GM20431 (cell line): Measurements from ENCODE around the gene AFAP1L2.

Source experiments
- in situ Hi-C: fragments of 300-500 bp; cut with MseI, MboI; formaldehyde crosslinking; loops from one replicate; pipeline ENCODE4 v1.15.0; 2020; ENCODE audit warnings: low sequenced_read_pairs; ENCODE audit not compliant: unreplicated experiment

The AFAP1L2 gene

DNA sequence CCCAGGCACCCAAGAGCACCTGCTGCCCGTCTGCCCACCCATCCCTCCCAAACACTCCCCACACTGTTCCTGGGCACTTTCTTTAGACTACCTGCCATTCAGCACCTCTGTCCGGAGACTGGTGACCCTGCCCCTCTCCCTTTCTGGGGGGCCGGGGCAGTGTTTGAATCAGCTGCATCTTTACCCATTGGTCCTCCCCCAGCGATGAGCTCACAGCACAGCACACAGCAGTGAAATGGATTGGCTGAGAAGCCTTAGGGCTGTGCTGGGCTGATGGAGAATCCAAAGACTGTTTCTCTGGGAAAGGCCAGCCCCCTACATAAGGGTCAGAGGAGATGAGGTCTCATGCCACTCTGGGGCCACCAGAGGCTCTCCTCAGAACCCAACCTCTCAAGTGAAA is 125.0 kb downstream of the AFAP1L2 start:
- in situ Hi-C loops, result no loop called here

DNA sequence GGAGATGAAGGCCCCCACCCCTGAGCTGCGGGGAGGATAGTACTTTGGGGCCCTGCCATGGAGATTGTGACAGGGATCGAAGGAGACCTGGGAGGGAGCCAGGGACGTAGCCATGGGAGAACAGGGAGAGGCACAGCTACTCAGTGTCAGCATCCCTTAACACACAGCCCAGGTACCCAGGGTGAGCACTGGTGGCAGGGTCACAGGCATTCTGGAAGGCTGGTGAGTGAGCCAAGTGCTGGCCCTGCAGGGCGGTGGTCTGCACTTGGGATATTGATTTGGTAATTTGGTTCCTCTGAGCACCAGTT is 125.5 kb downstream of the AFAP1L2 start:
- in situ Hi-C loops, result no loop called here

DNA sequence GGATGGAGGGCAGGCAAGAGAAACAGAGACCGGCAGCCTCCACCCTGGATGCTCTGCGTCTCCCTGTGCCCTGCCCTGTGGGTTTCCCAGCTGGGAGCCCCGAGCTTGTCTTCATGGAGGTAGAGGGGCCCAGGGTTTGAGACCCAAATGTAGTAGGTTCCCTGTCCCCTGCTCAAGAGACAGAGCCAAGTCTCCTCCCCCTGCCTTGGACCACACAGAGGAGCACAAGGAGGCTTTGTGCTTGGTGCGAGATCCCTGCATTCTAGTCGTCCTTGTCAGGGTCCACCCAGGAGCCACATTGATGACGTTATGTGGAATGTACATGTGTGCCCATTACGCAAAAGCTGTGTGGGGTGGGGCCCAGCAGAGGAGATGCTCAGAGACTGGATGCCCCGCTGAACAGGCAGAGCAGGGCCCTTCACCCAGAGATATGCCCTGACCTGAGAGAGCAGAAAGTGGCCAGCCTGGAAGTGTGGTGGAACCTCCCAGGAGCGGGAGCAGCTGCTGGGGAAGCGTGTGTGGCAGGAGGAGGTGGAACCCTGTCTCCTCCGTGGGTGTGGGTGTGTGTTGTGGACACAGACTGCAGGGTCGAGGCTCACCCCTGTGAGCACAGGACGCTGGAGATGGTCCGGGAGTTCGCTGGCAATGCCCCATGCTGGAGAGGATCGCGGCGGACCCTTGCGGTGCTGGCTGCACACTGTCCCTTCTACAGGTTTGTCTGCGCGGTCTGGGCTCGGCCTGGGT is 126.0 kb downstream of the AFAP1L2 start:
- in situ Hi-C loops, result no loop called here

DNA sequence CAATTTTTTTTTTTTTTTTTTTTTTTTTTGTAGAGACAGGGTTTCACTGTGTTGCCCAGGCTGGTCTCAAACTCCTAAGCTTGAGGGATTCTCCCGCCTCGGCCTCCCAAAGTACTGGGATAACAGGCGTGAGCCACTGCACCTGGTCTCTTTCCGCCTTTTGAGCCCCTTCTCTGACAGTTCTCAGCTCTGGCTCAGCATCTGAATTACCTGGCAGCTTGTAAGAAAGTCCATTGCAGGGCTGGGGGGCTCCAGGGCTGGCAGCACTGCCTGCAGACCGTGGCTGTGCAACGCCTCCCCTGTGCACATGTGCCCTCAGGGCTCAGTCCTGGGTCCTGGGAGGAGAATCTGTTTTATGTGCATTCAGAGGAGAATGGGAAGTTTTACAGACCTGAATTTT is 127.6 kb downstream of the AFAP1L2 start:
- in situ Hi-C loops, result no loop called here

DNA sequence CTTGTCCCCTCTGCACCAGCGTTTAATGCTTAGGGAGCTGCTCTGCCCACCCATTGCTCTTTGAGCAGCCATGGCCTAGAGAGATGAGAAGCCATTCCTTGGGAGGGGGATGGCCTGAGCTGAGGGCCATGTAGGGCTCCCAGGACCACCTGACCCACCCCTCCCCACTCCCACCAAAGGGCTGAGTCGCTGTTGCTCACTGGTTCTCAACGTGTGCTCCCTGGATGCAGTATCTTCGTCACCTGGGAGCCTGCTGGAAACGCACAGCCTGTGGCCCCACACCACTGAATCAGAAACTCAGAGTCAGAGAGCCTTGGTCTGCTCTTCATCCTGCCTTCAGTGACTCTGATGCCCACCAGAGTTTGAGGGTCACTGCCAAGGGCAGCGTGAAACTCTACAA is 128.2 kb downstream of the AFAP1L2 start:
- in situ Hi-C loops, result no loop called here

DNA sequence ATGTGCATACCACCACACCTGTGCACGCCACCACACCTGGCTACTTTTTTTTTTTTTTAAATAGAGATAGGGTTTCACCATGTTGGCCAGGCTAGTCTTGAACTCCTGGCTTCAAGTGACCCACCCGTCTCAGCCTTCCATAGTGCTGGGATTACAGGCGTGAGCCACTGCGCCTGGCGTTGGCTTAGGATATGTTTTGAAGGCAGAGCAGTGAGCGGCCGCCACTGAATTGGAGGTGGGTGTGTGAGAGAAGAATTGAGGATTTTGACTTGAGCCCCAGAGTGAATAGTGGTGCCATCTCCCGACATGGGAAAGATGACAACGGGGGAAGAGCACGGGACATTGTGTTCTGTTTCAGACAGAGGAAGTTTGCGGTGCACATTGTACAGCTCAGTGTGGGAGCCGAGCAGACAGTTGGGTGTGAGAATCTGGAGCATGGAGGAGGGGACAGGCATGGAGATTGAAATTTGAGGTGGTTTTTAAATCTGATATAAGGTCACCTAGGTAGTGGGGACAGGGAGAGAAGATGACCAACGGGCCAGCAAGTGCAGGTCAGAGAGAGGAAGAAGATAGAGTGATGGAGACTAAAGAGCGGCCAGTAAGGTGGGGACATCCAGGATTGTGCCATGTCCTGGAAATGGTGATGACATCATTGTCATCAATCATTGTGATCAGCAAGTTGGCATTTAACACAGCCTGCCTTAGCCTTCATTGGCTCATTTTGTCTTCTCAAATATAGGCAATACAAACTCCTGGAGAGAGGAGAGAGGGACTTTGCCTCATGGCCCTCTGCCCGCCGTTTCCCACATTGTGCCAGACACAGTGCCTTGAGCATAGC is 129.5 kb downstream of the AFAP1L2 start:
- in situ Hi-C loops, result no loop called here

DNA sequence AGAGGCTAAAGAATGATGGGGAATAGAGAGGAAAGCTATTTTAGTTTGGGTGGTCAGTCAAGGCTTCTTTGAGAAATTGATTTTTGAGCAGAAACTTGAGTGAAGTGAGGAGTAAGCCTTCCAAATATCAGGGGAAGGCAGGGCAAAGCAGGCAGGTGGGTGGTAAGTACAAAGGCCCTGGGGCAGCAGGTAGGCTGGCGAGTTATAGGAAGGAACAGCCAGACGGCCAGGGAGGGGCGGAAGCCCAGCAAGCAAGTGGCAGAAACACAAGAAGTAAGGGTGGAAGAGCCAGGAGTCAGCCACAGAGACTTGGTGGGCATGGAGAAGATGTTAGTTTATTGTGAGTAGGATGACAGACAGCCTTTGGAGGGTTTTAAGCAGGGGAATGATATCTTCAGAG is 130.4 kb downstream of the AFAP1L2 start:
- in situ Hi-C loops, result no loop called here

DNA sequence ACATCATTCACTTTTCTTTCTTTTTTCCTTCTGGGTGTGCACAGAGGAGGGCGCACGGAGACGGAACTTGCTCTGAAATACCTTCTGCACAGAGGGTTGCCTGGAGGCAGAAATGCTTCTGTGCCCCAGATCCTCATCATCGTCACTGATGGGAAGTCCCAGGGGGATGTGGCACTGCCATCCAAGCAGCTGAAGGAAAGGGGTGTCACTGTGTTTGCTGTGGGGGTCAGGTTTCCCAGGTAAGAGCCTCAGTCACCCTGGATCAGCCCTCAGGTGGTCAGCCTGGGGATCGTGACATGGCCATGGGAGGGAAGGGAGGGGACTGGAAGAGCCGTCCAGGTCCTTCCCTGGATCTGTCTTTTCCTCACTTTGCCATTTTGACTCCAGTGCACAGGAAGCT is 131.6 kb downstream of the AFAP1L2 start:
- in situ Hi-C loops, result no loop called here

DNA sequence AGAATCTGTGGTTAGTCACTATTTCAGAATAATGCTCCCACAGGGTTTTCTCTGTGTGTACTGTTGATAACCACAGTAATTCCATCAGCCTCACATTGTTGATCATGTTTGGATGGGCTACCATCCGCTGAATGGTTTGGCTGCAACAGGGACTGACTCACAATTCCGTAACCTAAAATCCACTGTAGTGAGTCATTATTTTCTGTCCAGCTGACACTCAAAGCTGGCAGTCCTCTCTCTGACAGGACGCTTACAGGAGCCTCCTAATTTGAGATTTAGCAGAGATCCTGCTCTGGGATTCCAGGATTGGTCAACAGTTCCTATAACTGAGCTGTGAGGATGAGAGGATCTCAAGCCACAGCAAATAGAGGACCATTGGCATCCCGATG is 132.5 kb downstream of the AFAP1L2 start:
- in situ Hi-C loops, result no loop called here

DNA sequence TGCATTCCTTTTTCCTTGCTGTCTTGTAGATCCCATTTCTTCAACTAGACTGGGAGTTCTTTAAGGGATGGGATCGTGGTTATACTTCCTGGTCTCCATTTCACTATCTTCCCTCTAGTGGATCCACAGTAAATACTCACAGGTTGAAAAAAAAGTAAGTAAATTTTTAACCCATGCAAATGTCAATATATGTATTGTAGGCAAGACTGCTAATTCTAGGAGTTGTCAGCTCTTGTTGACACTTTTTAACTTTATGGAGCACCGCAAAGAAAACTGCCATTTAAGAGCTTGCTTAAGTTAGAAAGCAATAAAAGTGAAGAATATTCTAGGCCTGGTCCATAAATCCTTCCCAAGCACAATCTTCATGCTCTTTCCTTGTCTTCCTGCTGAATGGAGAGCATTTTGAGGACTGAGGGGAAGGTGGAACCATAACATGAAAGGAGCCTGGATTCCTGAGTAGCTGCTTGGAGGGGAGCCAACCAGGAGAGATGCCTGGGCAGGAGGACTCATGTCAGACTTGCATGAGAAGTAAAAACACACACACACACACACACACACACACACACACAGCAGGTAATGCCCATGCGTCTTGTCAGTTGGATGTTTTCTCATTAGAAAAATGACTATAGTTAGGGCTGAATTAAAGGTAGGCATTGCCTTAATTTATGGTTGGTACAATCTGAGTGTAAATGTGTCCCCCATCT is 133.1 kb downstream of the AFAP1L2 start:
- in situ Hi-C loops, result no loop called here

DNA sequence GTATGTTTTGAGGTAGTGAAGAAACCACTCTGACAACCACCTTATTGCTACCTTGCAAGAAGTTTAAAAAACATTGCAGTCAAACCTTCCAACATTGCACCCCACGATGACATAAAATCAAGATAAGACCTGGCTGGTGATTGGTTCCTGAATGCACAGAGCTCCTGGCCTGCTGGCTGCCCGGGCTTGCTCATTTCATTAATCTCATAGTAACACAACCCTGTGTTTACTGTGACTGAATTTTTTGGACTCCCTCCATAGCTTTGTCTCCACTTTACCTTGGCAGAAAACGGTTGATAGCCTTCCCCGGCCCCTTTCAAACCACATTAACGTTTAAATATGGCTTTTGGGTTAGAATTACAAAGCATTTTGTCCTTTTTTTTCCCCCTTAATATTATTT is 137.8 kb downstream of the AFAP1L2 start:
- in situ Hi-C loops, result no loop called here

DNA sequence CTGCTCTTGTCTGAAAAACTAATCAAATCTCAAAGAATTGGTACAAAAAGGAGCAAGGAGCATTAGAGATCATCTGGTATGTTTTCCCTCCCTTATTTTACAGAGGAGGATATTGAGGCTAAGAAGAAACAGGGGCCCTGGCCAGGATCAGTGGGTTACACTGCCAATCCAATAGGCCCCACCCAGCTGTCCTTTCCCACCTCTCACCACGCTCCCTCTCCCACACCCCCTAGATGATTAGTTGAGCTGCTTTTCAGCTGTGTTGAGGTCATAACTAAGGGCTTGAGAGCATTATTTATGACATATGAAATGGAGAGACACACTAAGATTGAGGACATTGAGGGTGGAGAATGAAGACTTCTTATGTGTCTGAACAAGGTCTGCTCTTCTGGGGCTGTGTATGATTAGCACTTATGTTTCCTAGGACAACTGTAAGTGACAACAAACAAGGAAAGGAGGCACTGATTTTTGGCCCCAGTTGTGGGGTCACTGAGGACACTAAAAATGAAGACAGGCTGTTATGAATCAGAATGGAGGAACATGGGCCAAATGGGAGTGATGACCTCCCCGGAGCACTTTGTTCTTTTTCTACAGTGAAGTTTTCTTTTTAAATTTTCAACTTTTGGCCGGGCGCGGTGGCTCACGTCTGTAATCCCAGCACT is 138.8 kb downstream of the AFAP1L2 start:
- in situ Hi-C loops, result no loop called here

DNA sequence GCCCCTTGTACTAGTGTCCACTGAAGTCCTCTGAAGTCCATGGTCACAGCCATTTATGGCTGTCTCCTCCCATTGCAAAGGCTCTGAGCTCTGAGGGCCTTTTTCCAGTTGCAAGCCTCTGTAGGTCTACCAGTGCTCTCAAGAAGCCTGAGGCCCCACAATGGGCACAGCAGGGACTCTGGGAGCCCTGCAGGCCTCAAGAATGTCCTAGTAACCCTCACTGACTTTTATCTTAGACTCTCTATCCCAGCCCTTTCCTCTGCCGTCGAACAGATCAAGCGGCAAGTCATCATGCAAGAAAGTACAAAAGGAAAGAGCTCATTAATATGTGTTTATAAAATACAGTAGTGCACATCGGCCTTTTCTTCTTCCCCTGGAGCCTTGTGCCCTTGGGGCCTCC is 141.8 kb downstream of the AFAP1L2 start:
- in situ Hi-C loops, result no loop called here

DNA sequence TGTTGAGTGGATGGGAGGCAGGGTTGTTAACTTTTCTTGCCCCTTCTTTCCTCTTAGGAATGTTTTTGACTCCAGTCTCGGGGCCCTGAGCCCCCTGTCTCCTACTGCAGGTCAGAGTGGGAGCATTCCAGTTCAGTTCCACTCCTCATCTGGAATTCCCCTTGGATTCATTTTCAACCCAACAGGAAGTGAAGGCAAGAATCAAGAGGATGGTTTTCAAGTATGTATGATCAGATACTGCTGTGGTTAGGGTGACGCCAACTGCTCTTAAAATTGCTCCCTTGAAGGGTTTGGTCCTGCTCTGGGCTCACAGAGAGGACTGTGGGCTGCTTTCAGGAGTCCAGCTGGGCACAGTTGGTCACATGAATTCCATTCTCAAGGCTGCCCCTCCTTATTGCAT is 143.2 kb downstream of the AFAP1L2 start:
- in situ Hi-C loops, result no loop called here

DNA sequence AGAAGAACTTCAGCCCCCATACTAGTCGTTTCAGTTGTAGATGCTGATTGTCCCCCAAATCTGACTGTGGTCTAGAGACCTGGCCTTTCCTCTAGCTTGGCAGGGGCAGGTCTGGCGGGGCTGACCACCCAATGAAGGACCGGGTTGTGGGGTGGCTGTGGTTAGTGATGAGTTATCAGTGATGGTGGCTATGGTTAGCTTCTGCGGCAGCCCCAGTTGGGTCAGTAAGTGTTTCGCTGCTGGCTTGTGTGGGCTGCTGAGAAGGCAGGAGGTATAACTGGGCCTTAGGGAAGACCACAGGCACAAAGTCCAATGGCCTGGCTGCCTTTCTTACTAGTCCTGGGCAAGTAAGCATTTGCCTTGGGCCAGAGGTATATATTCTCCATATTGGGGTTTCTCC is 143.9 kb downstream of the AFAP1L2 start:
- in situ Hi-C loops, result no loop called here

DNA sequence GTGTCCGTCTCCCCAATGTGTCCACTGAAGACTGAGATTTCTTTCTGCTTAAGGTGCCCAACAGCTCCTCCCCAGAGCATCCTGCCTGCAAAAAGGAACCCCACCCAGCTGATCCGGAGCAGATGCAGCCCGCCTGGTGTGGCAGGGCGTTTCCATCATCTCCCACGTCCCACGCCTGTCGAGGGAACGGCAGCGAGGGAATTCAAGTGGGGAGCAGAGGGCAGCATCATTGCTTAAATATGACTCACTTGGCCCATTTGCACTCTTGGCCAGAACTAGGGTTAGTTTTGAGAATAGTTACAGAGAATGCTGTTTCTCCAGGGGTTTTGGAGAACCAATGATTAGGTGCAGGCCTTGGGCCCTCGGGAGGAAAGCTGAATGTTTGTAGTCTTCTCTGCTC is 144.5 kb downstream of the AFAP1L2 start:
- in situ Hi-C loops, result no loop called here

DNA sequence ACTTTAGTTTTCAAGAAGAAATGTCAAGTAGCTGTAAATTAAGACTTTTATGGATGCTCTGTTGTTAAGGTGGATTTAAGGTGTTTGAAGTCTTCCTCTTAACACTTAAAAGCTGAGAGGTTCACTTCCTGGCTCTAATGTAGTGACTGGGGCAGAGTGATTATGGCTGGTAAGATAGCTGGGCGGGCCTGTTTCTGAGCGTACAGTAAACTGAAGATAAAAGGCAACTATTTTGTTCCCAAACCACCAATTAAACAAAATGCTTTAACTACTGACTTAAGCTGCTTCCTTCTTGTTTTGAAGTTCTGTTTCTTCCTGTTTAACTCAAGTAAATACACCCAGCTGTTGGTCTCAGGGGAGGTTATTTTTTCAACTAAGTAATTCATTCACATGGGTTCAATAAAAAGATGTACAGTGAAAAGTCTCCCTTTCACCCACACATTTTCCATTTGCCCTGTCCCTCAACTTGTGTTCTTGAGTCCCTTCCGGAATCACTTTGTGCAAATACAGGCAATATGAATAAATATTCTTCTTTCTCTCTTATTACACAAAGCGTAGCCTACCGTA is 145.9 kb downstream of the AFAP1L2 start:
- in situ Hi-C loops, result no loop called here

DNA sequence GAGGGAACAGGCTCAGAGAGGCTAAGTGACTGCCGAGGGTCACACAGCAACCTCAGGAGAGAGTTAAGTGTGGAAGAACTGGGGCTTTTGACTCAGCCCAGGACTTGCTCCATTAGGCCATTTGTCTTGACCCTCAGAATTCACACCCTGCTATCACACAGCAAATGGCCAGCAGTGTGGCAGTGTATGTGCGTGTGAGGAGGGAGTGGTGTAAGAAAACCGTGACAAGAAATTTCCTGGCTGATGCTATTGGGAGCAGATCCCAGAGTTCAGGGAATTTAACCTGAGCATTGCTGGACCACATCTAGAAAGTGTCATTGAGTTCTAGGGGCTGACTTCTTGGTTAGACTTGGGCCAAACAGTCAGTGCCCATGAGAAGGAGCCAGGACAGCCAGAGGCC is 146.8 kb downstream of the AFAP1L2 start:
- in situ Hi-C loops, result no loop called here

DNA sequence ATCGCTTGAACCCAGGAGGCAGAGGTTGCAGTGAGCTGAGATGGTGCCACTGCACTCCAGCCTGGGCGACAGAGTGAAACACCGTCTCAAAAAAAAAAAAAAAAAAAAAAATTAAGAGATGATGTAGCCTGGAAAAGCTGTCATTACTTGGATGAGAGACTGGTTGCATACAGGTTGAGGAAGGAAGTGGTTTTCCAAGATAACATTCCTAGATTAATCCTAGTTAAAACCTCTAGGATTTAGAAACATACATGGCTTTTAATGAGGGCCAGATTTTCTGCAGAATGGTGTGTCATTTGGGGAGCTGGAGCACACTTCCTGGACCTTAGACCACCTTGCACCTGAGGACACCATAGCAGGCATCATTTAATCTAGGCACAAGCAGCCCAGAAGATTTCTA is 147.5 kb downstream of the AFAP1L2 start:
- in situ Hi-C loops, result no loop called here

DNA sequence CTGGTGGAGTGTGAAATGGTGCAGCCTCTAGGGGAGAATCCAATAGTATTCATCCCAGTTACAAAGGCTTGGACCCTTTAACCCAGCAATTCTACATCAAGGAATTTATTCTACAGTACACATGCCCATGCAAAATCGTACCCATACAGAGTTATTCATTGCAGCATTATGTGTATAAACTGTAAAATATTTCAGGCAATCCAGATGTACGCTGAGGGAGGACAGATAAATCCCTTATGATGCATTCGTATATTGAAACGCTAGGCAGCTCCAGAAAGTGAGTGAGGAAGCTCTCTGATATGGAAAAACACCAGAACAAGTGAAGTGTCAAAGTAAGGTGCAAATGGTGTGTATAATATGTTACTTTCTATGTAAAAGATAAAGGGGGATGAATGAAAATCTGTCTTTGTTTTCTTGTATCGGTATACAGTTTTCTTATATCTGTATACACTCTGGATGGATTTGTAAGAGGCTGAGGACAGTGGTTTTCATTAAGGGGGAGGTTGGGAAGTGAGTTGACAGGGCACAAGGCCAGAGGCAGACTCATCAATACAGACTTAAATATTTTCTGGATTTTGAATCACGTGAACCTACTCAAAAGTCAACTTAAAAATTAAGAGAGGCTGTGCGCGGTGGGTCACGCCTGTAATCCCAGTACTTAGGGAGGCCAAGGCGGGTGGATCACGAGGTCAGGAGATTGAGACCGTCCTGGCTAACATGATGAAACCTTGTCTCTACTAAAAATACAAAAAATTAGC is 148.1 kb downstream of the AFAP1L2 start:
- in situ Hi-C loops, result no loop called here
